ENCODE results near the gene DLG2. TPM values are rescaled to one million over a fixed set of nuclear protein-coding genes. Genes with fewer than 3 reads are reported as not detected.

Gene DLG2
- total RNA-seq, 4 donors from 2014 or later, result 11.0 to 34.2 (median 19.8) TPM

GRCh38 chr11:84497981-84498411, 1129.1 kb downstream of the DLG2 start:
- ATAC-seq, result no peak
- 55 to 80% methylated on average over 3 to 4 of the region's 4 CpGs for WGBS, 2 donors (ENCODE audit: low coverage in 1 of 2)
- Histone ChIP-seq H3K4me1 (peaks cover 0 to 5% (median 0%) of the 10 kb centered on the region in 3 donors), H3K4me3 (no peak overlapping the region), H3K27ac (no peak overlapping the region), H3K9me3 (no peaks in the 10 kb centered on the region), H3K36me3 (no peaks in the 10 kb centered on the region), H3K27me3 (no peaks in the 10 kb centered on the region)
- TF ChIP-seq POLR2A (IDR thresholded peaks at IDR 0.05) (no peak), CTCF (IDR thresholded peaks at IDR 0.05) (no peak), EP300 (IDR thresholded peaks at IDR 0.05) (no peak), POLR2AphosphoS5 (IDR thresholded peaks at IDR 0.05) (no peak)

- H3K27ac ChIP-seq, result no peak overlapping the region
- no peaks in the 10 kb centered on the region for H3K9me3 ChIP-seq
- H3K4me1 ChIP-seq, result peaks cover 0 to 5% (median 0%) of the 10 kb centered on the region in 3 donors
- ATAC-seq, result no peak
- TF ChIP-seq POLR2A (IDR thresholded peaks at IDR 0.05) (no peak), POLR2AphosphoS5 (IDR thresholded peaks at IDR 0.05) (no peak), CTCF (IDR thresholded peaks at IDR 0.05) (no peak), EP300 (IDR thresholded peaks at IDR 0.05) (no peak)
- H3K36me3 ChIP-seq, result no peaks in the 10 kb centered on the region
- H3K4me3 ChIP-seq, result no peak overlapping the region
- 92 to 100% methylated on average over 1 of the region's 1 CpG for WGBS, 2 donors (ENCODE audit: low coverage in 1 of 2)
- no peaks in the 10 kb centered on the region for H3K27me3 ChIP-seq
Observed at GRCh38 chr11:84497181-84497580, 1130.0 kb downstream of the DLG2 start.

GRCh38 chr11:84496122-84496521, 1131.0 kb downstream of the DLG2 start:
- TF ChIP-seq POLR2A (IDR thresholded peaks at IDR 0.05) (no peak), POLR2AphosphoS5 (IDR thresholded peaks at IDR 0.05) (no peak), EP300 (IDR thresholded peaks at IDR 0.05) (no peak), CTCF (IDR thresholded peaks at IDR 0.05) (no peak)
- Histone ChIP-seq H3K27me3 (no peaks in the 10 kb centered on the region), H3K36me3 (no peaks in the 10 kb centered on the region), H3K27ac (no peak overlapping the region), H3K4me1 (peaks cover 0 to 5% (median 0%) of the 10 kb centered on the region in 3 donors), H3K9me3 (no peaks in the 10 kb centered on the region), H3K4me3 (no peak overlapping the region)
- no peak for ATAC-seq
- WGBS, 2 donors (ENCODE audit: low coverage in 1 of 2), result 59 to 88% methylated on average over 1 to 2 of the region's 2 CpGs

- H3K27me3 ChIP-seq, result no peaks in the 10 kb centered on the region
- no peaks in the 10 kb centered on the region for H3K9me3 ChIP-seq
- no peak for ATAC-seq
- no peaks in the 10 kb centered on the region for H3K36me3 ChIP-seq
- H3K4me1 ChIP-seq, result no peaks in the 10 kb centered on the region
- H3K27ac ChIP-seq, result no peak overlapping the region
- TF ChIP-seq POLR2A (IDR thresholded peaks at IDR 0.05), result no peak
- 61 to 63% methylated on average over 3 to 4 of the region's 4 CpGs for WGBS, 2 donors (ENCODE audit: low coverage in 1 of 2)
- no peak overlapping the region for H3K4me3 ChIP-seq
Observed at GRCh38 chr11:84480131-84480530, 1147.0 kb downstream of the DLG2 start.

GRCh38 chr11:84476581-84476980, 1150.6 kb downstream of the DLG2 start:
- H3K36me3 ChIP-seq, result no peaks in the 10 kb centered on the region
- no peak for ATAC-seq
- H3K9me3 ChIP-seq, result no peaks in the 10 kb centered on the region
- TF ChIP-seq POLR2A (IDR thresholded peaks at IDR 0.05) (no peak), CTCF (IDR thresholded peaks at IDR 0.05) (no peak), EP300 (IDR thresholded peaks at IDR 0.05) (no peak)
- no peaks in the 10 kb centered on the region for H3K4me1 ChIP-seq
- no peak overlapping the region for H3K27ac ChIP-seq
- no peak overlapping the region for H3K4me3 ChIP-seq
- H3K27me3 ChIP-seq, result no peaks in the 10 kb centered on the region
